PFSK-1 (cell line): ENCODE results near the gene ARFGAP1.

ENCODE experiments used
- FOXP2 ChIP-seq: optimal IDR thresholded peaks from 2 replicates; pipeline ENCODE3; 2011; ENCODE audit warnings: borderline replicate concordance, control low read depth, inconsistent platforms; ENCODE audit not compliant: insufficient read depth; ENCODE audit errors: extremely low read length, extremely low read depth
- POLR2AphosphoS5 ChIP-seq: IDR thresholded peaks from 2 replicates; pipeline ENCODE4 v1.6.1; 2012; ENCODE audit warnings: low read depth, mild to moderate bottlenecking, control low read depth, low read length, moderate library complexity
- REST ChIP-seq, 2 experiments: IDR thresholded peaks; 2 replicates each; pipeline versions ENCODE4 v1.6.1 to v1.8.0; 2011 to 2012; ENCODE audit warnings: low read depth in 2 of 2, low read length in 2 of 2, control low read depth in 1 of 2, inconsistent platforms in 1 of 2, mild to moderate bottlenecking in 1 of 2, moderate library complexity in 1 of 2; ENCODE audit not compliant: insufficient read depth in 1 of 2
- SIN3A ChIP-seq: IDR thresholded peaks from 2 replicates; pipeline ENCODE4 v1.6.1; 2012; ENCODE audit warnings: mild to moderate bottlenecking, low read length, moderate library complexity, borderline replicate concordance; ENCODE audit not compliant: insufficient read depth
- TAF1 ChIP-seq: IDR thresholded peaks from 2 replicates; pipeline ENCODE4 v1.6.1; 2012; ENCODE audit warnings: low read length, control low read depth, borderline replicate concordance; ENCODE audit not compliant: insufficient read depth

- TF ChIP-seq REST (IDR thresholded peaks at IDR 0.05; ENCODE audit: insufficient read depth in 1 of 2, low read depth in 2 of 2, low read length in 2 of 2) (no peak), POLR2AphosphoS5 (no peak), TAF1 (no peak), FOXP2 (no peak), SIN3A (no peak)
Measured at GRCh38 chr20:63273059-63273579, 506 bp downstream of the ARFGAP1 start.
